Measurements from ENCODE around the gene PLK3. TPM values are rescaled to one million over a fixed set of nuclear protein-coding genes. Genes with fewer than 3 reads are reported as not detected.
A peak's percentile ranks its signal among the peaks of the same experiment; 100 is the strongest.

The PLK3 gene
- total and polyA plus RNA-seq, 9 of the 15 experiments (the other 6 are each of a cell fraction or from before 2014, with no cell fraction given), result 0.52 to 22.7 (median 11.0) TPM

- TF ChIP-seq CREB3L1 (IDR thresholded peaks at IDR 0.05; ENCODE audit: borderline replicate concordance, low read depth) (no peak), PCBP2 (IDR thresholded peaks at IDR 0.05; ENCODE audit: low read depth, low read length, poor library complexity, severe bottlenecking) (no peak), SMARCA5 (IDR thresholded peaks at IDR 0.05) (no peak), RBFOX2 (IDR thresholded peaks at IDR 0.05; ENCODE audit: low read depth, low read length) (peak; percentile 61), ESRRA (IDR thresholded peaks at IDR 0.05; ENCODE audit: borderline replicate concordance, low read depth) (0 out of 2 replicates have a peak, but pooled peaks have one; percentile 14), KAT8 (IDR thresholded peaks at IDR 0.05; ENCODE audit: low read depth) (no peak), SRSF1 (IDR thresholded peaks at IDR 0.05; ENCODE audit: low read depth, low read length) (0 out of 2 replicates have a peak, but pooled peaks have one; percentile 85), ZNF3 (CRISPR knock-in tag; IDR thresholded peaks at IDR 0.05) (no peak), ZKSCAN1 (IDR thresholded peaks at IDR 0.05; ENCODE audit: low read depth, low read length) (no peak), SPI1 (IDR thresholded peaks at IDR 0.05; ENCODE audit: borderline replicate concordance, low read depth, low read length) (0 out of 2 replicates have a peak, but pooled peaks have one; percentile 11), GABPA (tag; conservative IDR thresholded peaks at IDR 0.05; ENCODE audit: low read depth) (no peak), MYC (IDR thresholded peaks at IDR 0.05; ENCODE audit: low read depth, low read length) (peak; percentile 70; the same call in 1 of the 2 replicates), MYC (CRISPR knock-in tag; IDR thresholded peaks at IDR 0.05; ENCODE audit: borderline replicate concordance, low read depth) (no peak), MBD2 (IDR thresholded peaks at IDR 0.05; ENCODE audit: borderline replicate concordance, low read depth) (peak; percentile 33; the same call in 1 of the 2 replicates), TEAD4 (IDR thresholded peaks at IDR 0.05; ENCODE audit: low read length) (no peak), TEAD4 (CRISPR knock-in tag; IDR thresholded peaks at IDR 0.05; ENCODE audit: borderline replicate concordance) (0 out of 2 replicates have a peak, but pooled peaks have one; percentile 29)
- TF ChIP-seq, protein P1, sequence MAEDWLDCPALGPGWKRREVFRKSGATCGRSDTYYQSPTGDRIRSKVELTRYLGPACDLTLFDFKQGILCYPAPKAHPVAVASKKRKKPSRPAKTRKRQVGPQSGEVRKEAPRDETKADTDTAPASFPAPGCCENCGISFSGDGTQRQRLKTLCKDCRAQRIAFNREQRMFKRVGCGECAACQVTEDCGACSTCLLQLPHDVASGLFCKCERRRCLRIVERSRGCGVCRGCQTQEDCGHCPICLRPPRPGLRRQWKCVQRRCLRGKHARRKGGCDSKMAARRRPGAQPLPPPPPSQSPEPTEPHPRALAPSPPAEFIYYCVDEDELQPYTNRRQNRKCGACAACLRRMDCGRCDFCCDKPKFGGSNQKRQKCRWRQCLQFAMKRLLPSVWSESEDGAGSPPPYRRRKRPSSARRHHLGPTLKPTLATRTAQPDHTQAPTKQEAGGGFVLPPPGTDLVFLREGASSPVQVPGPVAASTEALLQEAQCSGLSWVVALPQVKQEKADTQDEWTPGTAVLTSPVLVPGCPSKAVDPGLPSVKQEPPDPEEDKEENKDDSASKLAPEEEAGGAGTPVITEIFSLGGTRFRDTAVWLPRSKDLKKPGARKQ (CRISPR knock-in tag; IDR thresholded peaks at IDR 0.05), result peak; percentile 98
- TF ChIP-seq, protein P2, sequence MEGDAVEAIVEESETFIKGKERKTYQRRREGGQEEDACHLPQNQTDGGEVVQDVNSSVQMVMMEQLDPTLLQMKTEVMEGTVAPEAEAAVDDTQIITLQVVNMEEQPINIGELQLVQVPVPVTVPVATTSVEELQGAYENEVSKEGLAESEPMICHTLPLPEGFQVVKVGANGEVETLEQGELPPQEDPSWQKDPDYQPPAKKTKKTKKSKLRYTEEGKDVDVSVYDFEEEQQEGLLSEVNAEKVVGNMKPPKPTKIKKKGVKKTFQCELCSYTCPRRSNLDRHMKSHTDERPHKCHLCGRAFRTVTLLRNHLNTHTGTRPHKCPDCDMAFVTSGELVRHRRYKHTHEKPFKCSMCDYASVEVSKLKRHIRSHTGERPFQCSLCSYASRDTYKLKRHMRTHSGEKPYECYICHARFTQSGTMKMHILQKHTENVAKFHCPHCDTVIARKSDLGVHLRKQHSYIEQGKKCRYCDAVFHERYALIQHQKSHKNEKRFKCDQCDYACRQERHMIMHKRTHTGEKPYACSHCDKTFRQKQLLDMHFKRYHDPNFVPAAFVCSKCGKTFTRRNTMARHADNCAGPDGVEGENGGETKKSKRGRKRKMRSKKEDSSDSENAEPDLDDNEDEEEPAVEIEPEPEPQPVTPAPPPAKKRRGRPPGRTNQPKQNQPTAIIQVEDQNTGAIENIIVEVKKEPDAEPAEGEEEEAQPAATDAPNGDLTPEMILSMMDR (IDR thresholded peaks at IDR 0.05 in 2 of 3, conservative IDR thresholded peaks at IDR 0.05 in 1 of 3; ENCODE audit: insufficient read depth in 2 of 3, low read depth in 1 of 3, low read length in 3 of 3), result peak; percentile 95 to 99 (median 96)
- TF ChIP-seq, protein P3, sequence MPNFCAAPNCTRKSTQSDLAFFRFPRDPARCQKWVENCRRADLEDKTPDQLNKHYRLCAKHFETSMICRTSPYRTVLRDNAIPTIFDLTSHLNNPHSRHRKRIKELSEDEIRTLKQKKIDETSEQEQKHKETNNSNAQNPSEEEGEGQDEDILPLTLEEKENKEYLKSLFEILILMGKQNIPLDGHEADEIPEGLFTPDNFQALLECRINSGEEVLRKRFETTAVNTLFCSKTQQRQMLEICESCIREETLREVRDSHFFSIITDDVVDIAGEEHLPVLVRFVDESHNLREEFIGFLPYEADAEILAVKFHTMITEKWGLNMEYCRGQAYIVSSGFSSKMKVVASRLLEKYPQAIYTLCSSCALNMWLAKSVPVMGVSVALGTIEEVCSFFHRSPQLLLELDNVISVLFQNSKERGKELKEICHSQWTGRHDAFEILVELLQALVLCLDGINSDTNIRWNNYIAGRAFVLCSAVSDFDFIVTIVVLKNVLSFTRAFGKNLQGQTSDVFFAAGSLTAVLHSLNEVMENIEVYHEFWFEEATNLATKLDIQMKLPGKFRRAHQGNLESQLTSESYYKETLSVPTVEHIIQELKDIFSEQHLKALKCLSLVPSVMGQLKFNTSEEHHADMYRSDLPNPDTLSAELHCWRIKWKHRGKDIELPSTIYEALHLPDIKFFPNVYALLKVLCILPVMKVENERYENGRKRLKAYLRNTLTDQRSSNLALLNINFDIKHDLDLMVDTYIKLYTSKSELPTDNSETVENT (CRISPR knock-in tag; IDR thresholded peaks at IDR 0.05), result peak; percentile 47; the same call in 1 of the 2 replicates
These were observed 13.9 kb upstream of the PLK3 start (continued) for GRCh38 chr1:44786138-44786840.
